Heart right ventricle (tissue), 16 donors: ENCODE results near the gene MRPL51. TPM values are rescaled to one million over a fixed set of nuclear protein-coding genes. Genes with fewer than 3 reads are reported as not detected.

ENCODE experiments used
- ATAC-seq, 8 donors: fragments of 200-7000 bp; cut with Tn5 transposase; one replicate each; pipeline ENCODE4 v1.9.1; 2020; ENCODE audit warnings: mild to moderate bottlenecking in 8 of 8, moderate library complexity in 8 of 8, moderate number of reproducible peaks in 1 of 8
- DNase-seq, 2 donors: peaks; one replicate each; pipeline ENCODE4 v3.0.0-alpha.2; 2020
- H3K27ac ChIP-seq, 10 donors: fragments of 200-600 bp; sonication (generic) in 2 of 10; one replicate each; pipeline versions ENCODE4 v1.5.0 to v1.8.0; 2020 to 2022; ENCODE audit warnings: mild to moderate bottlenecking in 3 of 10
- H3K27me3 ChIP-seq, 7 donors: fragments of 200-600 bp; one replicate each; pipeline ENCODE4 v1.8.0; 2021 to 2022; ENCODE audit warnings: mild to moderate bottlenecking in 2 of 7
- H3K36me3 ChIP-seq, 9 donors: fragments of 200-600 bp; sonication (generic) in 1 of 9; one replicate each; pipeline versions ENCODE4 v1.5.0 to v1.8.0; 2020 to 2022; ENCODE audit warnings: mild to moderate bottlenecking in 2 of 9
- H3K4me1 ChIP-seq, 9 donors: fragments of 200-600 bp; sonication (generic) in 1 of 9; one replicate each; pipeline versions ENCODE4 v1.5.0 to v1.8.0; 2020 to 2022; ENCODE audit warnings: mild to moderate bottlenecking in 4 of 9
- H3K4me3 ChIP-seq, 10 donors: fragments of 200-600 bp; sonication (generic) in 2 of 10; one replicate each; pipeline versions ENCODE4 v1.5.0 to v1.8.0; 2020 to 2022; ENCODE audit warnings: mild to moderate bottlenecking in 7 of 10, moderate library complexity in 2 of 10
- H3K9me3 ChIP-seq, 11 donors: fragments of 200-600 bp in 10 of 11; sonication (generic) in 2 of 11; one replicate each; pipeline versions ENCODE4 v1.5.0 to v1.8.0; 2013 to 2022; ENCODE audit warnings: mild to moderate bottlenecking in 2 of 11, control low read depth in 1 of 11, moderate library complexity in 1 of 11
- CTCF ChIP-seq, 9 donors: fragments of 200-600 bp; sonication (generic) in 2 of 9; IDR thresholded peaks; one replicate each; pipeline versions ENCODE4 v1.5.0 to v1.8.0; 2021 to 2022; ENCODE audit warnings: antibody characterized with exemption in 9 of 9, mild to moderate bottlenecking in 5 of 9, moderate library complexity in 1 of 9
- WGBS, 2 donors: extraction: QIAGEN DNeasy Blood & Tissue Kit; methylation state at CpG; one replicate each; pipeline ENCODE4 v1.1.7; 2013; ENCODE audit warnings: inconsistent platforms in 1 of 2; 5-methylcytosine and 5-hydroxymethylcytosine counted together
- intact Hi-C, 10 donors: fragments of 100-400 bp; cut with DNase I; formaldehyde crosslinking; loops; one replicate each; pipeline versions ENCODE4 v1.11.1 to v1.14.2; 2022
- polyA plus RNA-seq, 2 donors: library from polyadenylated mRNA; stranded (reverse); fragments of 200-250 nt; gene quantifications; one replicate each; pipeline ENCODE4 v1.2.3, GENCODE V29; 2013
- total RNA-seq, 10 donors: library from RNA; stranded (reverse); fragmentation: NEBNext Ultra II Directional in 3 of 10; extraction: Animal tissue kit (Norgen Biotek cat#: 25700) in 3 of 10; gene quantifications; one replicate each; pipeline versions ENCODE4 v1.2.1 to v1.2.4, GENCODE V29; 2021 to 2023
- donor health status: Arrhythmogenic right ventricular cardiomyopathy.
- donor health status: ischemic (EF 13 %, LVEDD 7.1; RV severe dilation, severe dysfunction).
- donor health status: healthy with polysubstance abuse.
- donor health status: DM: no; HTN: yes; CAD: no.
- donor health status: DM: no; HTN: no; CAD: no.
- donor health status: ischemic (EF 25% LVEDD 6.9; RV normal size, moderate dysfunction).
- donor health status: ischemic (EF 25% LVEDD 5.7; RV mildly dilated, moderate dysfunction).
- donor health status: healthy.
- donor health status: DM: yes; HTN: yes; CAD: no.
- donor health status: Ischemic cardiomyopathy.
- donor health status: ischemic (EF 35%, LVEDD 5.7; RV mildly dilated, moderate dysfunction).
- donor health status: nonischemic (EF 11% LVEDD 7.7; RV severe dilation, severe dysfunction).
- donor health status: DM: yes; HTN: yes; CAD: no.
- donor health status: PGD.
- donor health status: ischemic (EF 29% LVEDD 5.4; RV normal size, mild dysfunction).
- donor health status: nonischemic (EF 23%, LVEDD 6.1; RV moderate dilation, normal function).

MRPL51 gene
- total and polyA plus RNA-seq, 12 donors = 123 to 300 (median 250) TPM

GRCh38 chr12:6460751-6461371 lies 32.2 kb downstream of the MRPL51 start:
- Histone ChIP-seq H3K27me3 (no peaks in the 10 kb centered on the region), H3K4me1 (peaks cover 0 to 65% (median 12%) of the 10 kb centered on the region in 9 donors), H3K4me3 (peak overlapping the region in 1 of 10 donors; percentile 22), H3K9me3 (no peaks in the 10 kb centered on the region), H3K36me3 (peaks cover 0 to 98% (median 66%) of the 10 kb centered on the region in 9 donors), H3K27ac (peak overlapping the region in 9 of 10 donors; percentile 39 to 89 (median 56))
- ATAC-seq (peak; percentile 30 to 82 (median 70)), DNase-seq (no peak)
- 68 to 73% methylated on average over 10 of the region's 10 CpGs for WGBS, 2 donors
- TF ChIP-seq CTCF (IDR thresholded peaks at IDR 0.05) = no peak
- intact Hi-C loops = loop anchor here in 8 of 10 donors (5.0 to 10.0 kb wide), 5 partner anchors 34 to 136 kb away; no protein-coding TSS in a partner anchor

- no peak for TF ChIP-seq CTCF (IDR thresholded peaks at IDR 0.05)
- no peak overlapping the region for H3K27ac ChIP-seq
- DNase-seq (no peak), ATAC-seq (no peak)
- WGBS, 2 donors = 93 to 96% methylated on average over 2 of the region's 2 CpGs
- H3K9me3 ChIP-seq = no peaks in the 10 kb centered on the region
- H3K4me1 ChIP-seq = peaks cover 0 to 48% (median 12%) of the 10 kb centered on the region in 9 donors
- no peak overlapping the region for H3K4me3 ChIP-seq
- intact Hi-C loops = no loop called here
- H3K36me3 ChIP-seq = peaks cover 0 to 100% (median 68%) of the 10 kb centered on the region in 9 donors
- H3K27me3 ChIP-seq = no peaks in the 10 kb centered on the region
Measured at GRCh38 chr12:6459004-6459337, 34.1 kb downstream of the MRPL51 start.

- Histone ChIP-seq H3K27ac (no peak overlapping the region), H3K4me1 (peaks cover 0 to 47% (median 15%) of the 10 kb centered on the region in 9 donors), H3K36me3 (peaks cover 0 to 100% (median 64%) of the 10 kb centered on the region in 9 donors), H3K4me3 (no peak overlapping the region), H3K9me3 (no peaks in the 10 kb centered on the region), H3K27me3 (no peaks in the 10 kb centered on the region)
- WGBS, 2 donors = 93 to 95% methylated on average over 14 of the region's 14 CpGs
- DNase-seq (no peak), ATAC-seq (no peak)
- intact Hi-C loops = no loop called here
- TF ChIP-seq CTCF (IDR thresholded peaks at IDR 0.05) = no peak
Measured at GRCh38 chr12:6458281-6459003, 34.6 kb downstream of the MRPL51 start.

GRCh38 chr12:6457220-6457945 lies 35.7 kb downstream of the MRPL51 start:
- WGBS, 2 donors = 90% methylated on average over 12 of the region's 12 CpGs
- DNase-seq = no peak
- peak in 1 of 8 donors; percentile 7 for ATAC-seq
- H3K27me3 ChIP-seq = no peaks in the 10 kb centered on the region
- peaks cover 4 to 46% (median 24%) of the 10 kb centered on the region in 9 donors for H3K4me1 ChIP-seq
- H3K27ac ChIP-seq = no peak overlapping the region
- intact Hi-C loops = no loop called here
- H3K36me3 ChIP-seq = peaks cover 0 to 94% (median 54%) of the 10 kb centered on the region in 9 donors
- H3K4me3 ChIP-seq = no peak overlapping the region
- H3K9me3 ChIP-seq = no peaks in the 10 kb centered on the region
- no peak for TF ChIP-seq CTCF (IDR thresholded peaks at IDR 0.05)
